GM19324 (cell line): ENCODE results near the gene CDK14.
"Not testable (repeated sequence)": the region's sequence is repeated elsewhere in the genome, so short reads cannot be mapped to it uniquely, and the experiment has no call there.

Source experiments
- ATAC-seq: cut with Tn5 transposase; IDR thresholded peaks from one replicate; pipeline ENCODE4 v1.9.1; 2021; ENCODE audit warnings: mild to moderate bottlenecking, moderate library complexity; ENCODE audit not compliant: unreplicated experiment, low FRiP score

The CDK14 gene

GRCh38 chr7:90749262-90749661, 153.1 kb downstream of the CDK14 start:
- no peak for ATAC-seq

GRCh38 chr7:90749774-90750173, 153.7 kb downstream of the CDK14 start:
- peak; percentile 57 for ATAC-seq

DNA sequence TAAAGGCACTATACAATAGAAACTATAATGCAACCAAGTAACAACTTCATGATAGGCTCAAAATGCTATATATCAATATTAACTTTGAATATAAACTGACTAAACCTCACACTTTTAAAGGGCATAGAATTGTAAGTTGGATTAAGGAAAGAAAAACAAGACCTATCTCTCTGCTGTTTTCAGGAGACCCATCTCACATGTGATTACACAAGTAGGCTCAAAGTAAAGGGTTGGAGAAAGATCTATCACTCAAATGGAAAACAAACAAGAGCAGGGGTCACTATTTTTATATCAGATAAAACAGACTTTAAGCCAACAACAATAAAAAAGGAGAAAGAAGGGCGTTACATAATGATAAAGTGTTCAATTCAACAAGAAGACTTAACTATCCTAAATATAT, 155.5 kb downstream of the CDK14 start:
- no peak for ATAC-seq

- ATAC-seq = no peak
These were observed 155.9 kb downstream of the CDK14 start for GRCh38 chr7:90752051-90752450.

- ATAC-seq = no peak
These were observed 158.9 kb downstream of the CDK14 start for GRCh38 chr7:90755041-90755440.

GRCh38 chr7:90756366-90756765, 160.2 kb downstream of the CDK14 start:
- no peak for ATAC-seq

DNA sequence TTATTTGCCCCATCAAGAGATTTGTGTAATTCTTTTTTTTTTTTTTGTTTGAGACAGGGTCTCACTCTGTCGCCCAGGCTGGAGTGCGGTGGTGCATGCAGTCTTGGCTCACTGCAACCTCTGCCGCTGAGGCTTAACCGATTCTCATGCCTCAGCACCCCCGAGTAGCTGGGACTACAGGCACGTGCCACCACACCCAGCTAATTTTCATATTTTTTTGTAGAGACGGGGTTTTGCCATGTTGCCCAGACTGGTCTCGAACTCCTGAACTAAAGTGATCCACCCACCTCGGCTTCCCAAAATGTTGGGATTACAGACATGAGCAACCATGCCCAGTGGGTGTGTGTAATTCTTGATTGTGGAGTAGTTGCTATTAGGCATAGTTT, 161.4 kb downstream of the CDK14 start:
- ATAC-seq = not testable (repeated sequence)

DNA sequence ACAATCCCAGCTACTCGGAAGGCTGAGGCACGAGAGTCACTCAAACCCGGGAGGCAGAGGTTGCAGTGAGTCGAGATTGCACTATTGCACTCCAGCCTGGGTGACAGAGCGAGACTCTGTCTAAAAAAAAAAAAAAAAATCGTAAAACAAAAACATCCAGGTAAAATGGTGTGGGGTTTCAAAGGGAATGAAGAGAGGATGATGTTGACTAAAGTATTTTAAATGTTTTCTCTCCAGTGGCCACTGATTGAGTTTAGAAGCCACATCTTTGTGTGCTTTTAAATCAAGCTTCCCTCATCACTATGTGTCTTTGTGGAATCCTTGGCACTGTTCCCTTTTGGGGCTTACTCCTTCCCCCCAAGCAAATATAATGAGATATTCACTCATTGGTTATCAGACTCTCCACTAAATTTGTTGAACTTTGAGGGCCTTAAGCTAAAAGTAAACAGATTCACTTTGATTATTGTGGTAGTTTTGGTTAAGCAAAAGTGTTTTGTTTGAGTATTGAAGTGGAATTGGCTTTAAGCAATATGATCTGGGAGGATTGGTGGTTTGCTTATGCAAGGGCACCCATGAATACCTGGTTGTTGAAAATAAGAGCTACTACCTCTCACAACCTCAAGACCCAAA, 162.9 kb downstream of the CDK14 start:
- ATAC-seq = no peak

- ATAC-seq = no peak
These were observed 163.6 kb downstream of the CDK14 start for GRCh38 chr7:90759710-90760109.

DNA sequence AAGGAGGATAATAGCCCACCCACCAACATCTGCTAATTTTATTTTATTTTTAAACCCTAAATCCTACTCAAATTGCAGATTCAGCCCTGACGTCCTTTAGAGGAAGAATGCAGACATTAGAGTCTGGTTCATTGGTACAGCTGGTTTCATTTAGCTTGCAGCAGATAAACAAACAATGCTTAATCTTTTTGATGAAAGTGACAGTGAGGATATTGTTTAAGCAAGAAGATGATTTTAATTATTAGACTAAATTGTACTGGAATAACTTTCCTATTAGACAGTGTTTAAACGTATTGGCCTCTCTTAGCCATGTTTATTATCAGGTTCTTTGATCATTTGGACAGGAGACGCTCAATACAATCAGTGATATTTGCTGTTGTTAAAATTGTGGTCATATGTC, 164.8 kb downstream of the CDK14 start:
- ATAC-seq = no peak

DNA sequence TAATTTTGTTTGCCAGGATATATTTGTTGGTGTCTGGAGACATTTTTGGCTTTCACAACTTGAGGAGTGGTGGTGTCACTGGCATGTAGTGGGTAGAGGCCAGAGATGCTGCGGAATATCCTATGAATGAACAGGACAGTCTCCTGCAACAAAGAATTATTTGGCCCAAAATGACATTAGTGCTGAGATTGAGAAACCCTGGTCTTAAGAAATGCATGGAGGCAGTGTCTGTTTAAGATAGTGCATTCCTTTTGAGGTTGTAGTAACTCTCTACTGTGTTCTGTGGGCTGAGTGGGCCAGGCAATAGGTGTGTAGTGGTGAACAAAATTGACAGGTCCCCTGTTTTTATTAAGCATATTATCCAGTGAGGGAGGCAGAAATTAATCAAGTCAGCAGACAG, 165.5 kb downstream of the CDK14 start:
- no peak for ATAC-seq

GRCh38 chr7:90763108-90763507, 167.0 kb downstream of the CDK14 start:
- no peak for ATAC-seq

DNA sequence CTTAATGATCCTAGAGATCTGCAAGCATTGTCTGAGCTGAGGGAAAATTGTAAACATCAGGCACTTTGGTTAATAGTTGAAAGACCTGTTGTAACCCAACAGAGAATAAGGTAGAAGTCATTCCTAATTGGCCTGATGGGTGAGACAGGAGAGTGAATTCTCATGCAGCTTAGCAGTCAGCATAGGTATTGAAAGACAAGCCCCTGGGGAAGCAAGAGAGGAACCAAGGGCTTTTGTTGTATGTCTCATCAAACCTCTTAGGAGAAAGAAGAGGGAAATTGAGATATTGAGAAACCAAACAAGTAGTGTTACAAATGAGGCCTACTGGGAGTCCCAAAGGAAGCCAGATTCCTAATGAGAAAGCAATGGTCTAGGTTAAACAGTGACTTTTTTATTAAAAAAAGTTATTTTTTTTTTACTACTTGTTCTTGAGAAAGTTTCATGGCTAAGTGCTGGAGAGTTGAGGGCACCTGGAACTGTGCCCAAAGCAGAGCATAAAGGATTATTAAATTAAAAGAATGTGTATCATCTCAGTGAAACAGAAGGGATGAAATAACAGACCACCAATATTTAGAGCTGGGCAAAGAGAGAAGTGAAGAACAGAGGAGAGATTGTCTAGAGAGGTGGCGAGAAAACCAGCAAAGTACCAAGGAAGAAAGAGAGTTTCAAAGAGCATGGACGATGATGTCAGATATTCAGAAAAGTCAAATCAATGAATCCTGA, 168.9 kb downstream of the CDK14 start:
- no peak for ATAC-seq

DNA sequence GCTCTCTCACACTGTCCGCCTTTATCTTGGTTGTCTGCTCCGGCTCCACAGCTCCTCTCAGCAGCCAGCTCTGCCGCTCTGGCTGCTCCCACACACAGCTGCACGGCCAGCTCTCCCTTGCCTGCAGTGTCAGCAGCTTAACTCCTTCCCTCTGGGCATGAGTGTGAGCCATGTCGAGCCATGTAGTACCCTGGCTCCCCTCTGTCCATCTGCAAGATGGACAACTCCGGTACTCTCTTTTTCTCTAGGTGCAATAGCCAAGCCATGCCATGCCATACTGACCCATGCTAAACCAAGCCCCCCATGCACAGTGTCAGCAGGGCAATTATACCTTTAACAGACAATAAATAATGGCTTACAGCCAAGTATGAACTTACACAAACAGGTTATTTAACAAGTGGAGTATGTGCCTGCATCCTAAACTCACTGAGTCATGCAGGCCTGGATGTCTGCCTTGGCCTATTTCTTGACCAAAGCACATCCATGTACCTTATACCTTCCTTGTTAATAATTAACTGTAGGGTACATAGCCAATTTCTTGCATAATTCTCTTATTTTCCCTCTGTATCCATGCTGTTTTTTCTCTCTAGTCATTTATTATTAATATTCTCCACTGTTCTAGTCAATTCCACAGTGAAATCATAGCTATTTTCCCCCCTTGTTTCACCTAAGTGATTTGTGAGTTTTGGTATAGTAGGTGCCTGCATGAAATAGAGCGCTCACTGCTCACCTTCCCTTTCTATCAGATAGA, 170.9 kb downstream of the CDK14 start:
- no peak for ATAC-seq

GRCh38 chr7:90768301-90768700, 172.2 kb downstream of the CDK14 start:
- no peak for ATAC-seq

DNA sequence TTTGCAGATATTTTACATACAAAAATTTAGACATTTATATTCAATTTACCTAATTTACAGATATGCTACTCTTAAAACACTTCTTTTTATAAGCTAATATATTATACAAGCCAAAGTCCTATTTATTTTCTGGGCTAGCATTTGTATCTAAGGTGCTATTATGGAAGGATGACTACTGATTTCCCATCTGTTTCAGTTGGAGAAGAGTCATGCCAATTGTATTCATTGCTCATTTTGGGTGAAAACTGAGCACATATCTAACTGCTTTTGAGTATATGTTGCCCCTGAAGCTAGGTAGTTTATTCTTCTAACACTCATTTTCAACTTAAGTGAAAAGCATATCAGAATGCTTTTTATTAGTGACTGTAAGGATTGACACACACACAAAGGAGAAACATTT, 172.9 kb downstream of the CDK14 start:
- no peak for ATAC-seq

GRCh38 chr7:90769566-90769965, 173.4 kb downstream of the CDK14 start:
- ATAC-seq = not testable (repeated sequence)

- no peak for ATAC-seq
These were observed 175.2 kb downstream of the CDK14 start for GRCh38 chr7:90771281-90771680.

GRCh38 chr7:90772410-90772809, 176.3 kb downstream of the CDK14 start:
- ATAC-seq = no peak

GRCh38 chr7:90773269-90773668, 177.1 kb downstream of the CDK14 start:
- peak; percentile 41 for ATAC-seq

GRCh38 chr7:90774706-90775105, 178.6 kb downstream of the CDK14 start:
- ATAC-seq = no peak
